Sigmoid colon (tissue), 7 donors: ENCODE data around the gene PRDX5. TPM values are rescaled to one million over a fixed set of nuclear protein-coding genes. Genes with fewer than 3 reads are reported as not detected.
A peak's percentile ranks its signal among the peaks of the same experiment; 100 is the strongest.
"Not testable (repeated sequence)": the region's sequence is repeated elsewhere in the genome, so short reads cannot be mapped to it uniquely, and the experiment has no call there.

ENCODE experiments used
- DNase-seq: peaks from one replicate; pipeline ENCODE4 v3.0.0-alpha.2; 2019
- H3K27ac ChIP-seq, 4 donors: fragments of 200-600 bp; sonication (generic); one replicate each; pipeline ENCODE4 v1.5.1; 2016 to 2019; ENCODE audit warnings: mild to moderate bottlenecking in 1 of 4
- H3K27me3 ChIP-seq, 3 donors: fragments of 200-600 bp; sonication (generic); one replicate each; pipeline ENCODE4 v1.5.1; 2019; ENCODE audit warnings: mild to moderate bottlenecking in 1 of 3
- H3K36me3 ChIP-seq, 4 donors: fragments of 200-600 bp; sonication (generic); one replicate each; pipeline ENCODE4 v1.5.1; 2016 to 2019
- H3K4me1 ChIP-seq, 4 donors: fragments of 200-600 bp; sonication (generic); one replicate each; pipeline ENCODE4 v1.5.1; 2017 to 2019
- H3K4me3 ChIP-seq, 4 donors: fragments of 200-600 bp; sonication (generic); one replicate each; pipeline ENCODE4 v1.5.1; 2017 to 2019; ENCODE audit warnings: mild to moderate bottlenecking in 2 of 4, moderate library complexity in 1 of 4
- H3K9me3 ChIP-seq, 4 donors: fragments of 200-600 bp in 3 of 4; sonication (generic) in 3 of 4; one replicate each; pipeline versions ENCODE4 v1.5.1 to v1.6.1; 2013 to 2019
- CTCF ChIP-seq, 4 experiments: fragments of 450-650 bp in 3 of 4; fragments of 200-600 bp in 1 of 4; IDR thresholded peaks; one replicate each; pipeline ENCODE4 v1.5.1; 2016 to 2019; ENCODE audit warnings: antibody characterized with exemption in 4 of 4, mild to moderate bottlenecking in 3 of 4, moderate library complexity in 2 of 4
- EP300 ChIP-seq, 4 donors: sonication (generic); formaldehyde crosslinking; IDR thresholded peaks; one replicate each; pipeline ENCODE4 v1.6.1; 2017; ENCODE audit warnings: antibody characterized with exemption in 4 of 4
- POLR2A ChIP-seq, 2 donors: fragments of 450-650 bp; IDR thresholded peaks; one replicate each; pipeline ENCODE4 v1.6.1; 2016; ENCODE audit warnings: antibody characterized with exemption in 2 of 2, mild to moderate bottlenecking in 2 of 2, moderate library complexity in 2 of 2
- POLR2AphosphoS5 ChIP-seq, 4 donors: sonication (generic); formaldehyde crosslinking; IDR thresholded peaks; one replicate each; pipeline ENCODE4 v1.6.1; 2017; ENCODE audit warnings: antibody characterized with exemption in 4 of 4
- WGBS, 2 donors: extraction: QIAGEN DNeasy Blood & Tissue Kit; methylation state at CpG; one replicate each; pipeline ENCODE4 v1.1.7; 2013; 5-methylcytosine and 5-hydroxymethylcytosine counted together
- intact Hi-C: fragments of 100-400 bp; cut with DNase I; formaldehyde crosslinking; loops from one replicate; pipeline ENCODE4 v1.15.1; 2023
- polyA plus RNA-seq, 3 donors: library from polyadenylated mRNA; stranded (reverse); fragments of 200-250 nt; gene quantifications; one replicate each; pipeline ENCODE4 v1.2.3, GENCODE V29; 2013
- total RNA-seq, 4 donors: library from RNA; depleted of rRNA; stranded (reverse); fragments of >200 nt; gene quantifications; one replicate each; pipeline ENCODE4 v1.1.0, GENCODE V29; 2016
- donor health status: healthy with polysubstance abuse.
- donor health status: Bipolar disorder and iron deficiency.
- donor health status: healthy.

PRDX5 gene
- total and polyA plus RNA-seq, 7 donors: 169 to 1,045 (median 269) TPM

GRCh38 chr11:64313491-64314145, 4.3 kb upstream of the PRDX5 start:
- Histone ChIP-seq H3K4me1 (peaks cover 0 to 13% (median 11%) of the 10 kb centered on the region in 4 donors), H3K4me3 (peak overlapping the region in 1 of 4 donors; percentile 7), H3K27me3 (no peaks in the 10 kb centered on the region), H3K36me3 (peaks cover 10 to 27% (median 17%) of the 10 kb centered on the region in 4 donors), H3K9me3 (no peaks in the 10 kb centered on the region), H3K27ac (peak overlapping the region; percentile 41 to 63 (median 50))
- 69 to 75% methylated on average over 18 of the region's 18 CpGs for WGBS, 2 donors
- DNase-seq: peak; percentile 88
- TF ChIP-seq EP300 (IDR thresholded peaks at IDR 0.05): no peak
- no peak for TF ChIP-seq POLR2AphosphoS5 (IDR thresholded peaks at IDR 0.05)
- no peak for TF ChIP-seq POLR2A (IDR thresholded peaks at IDR 0.05)
- TF ChIP-seq CTCF (IDR thresholded peaks at IDR 0.05): no peak
- intact Hi-C loops: no loop called here

GRCh38 chr11:64314146-64314804, 3.6 kb upstream of the PRDX5 start:
- peak overlapping the region in 1 of 4 donors; percentile 7 for H3K4me3 ChIP-seq
- H3K9me3 ChIP-seq: no peaks in the 10 kb centered on the region
- peak overlapping the region; percentile 41 to 63 (median 50) for H3K27ac ChIP-seq
- H3K27me3 ChIP-seq: no peaks in the 10 kb centered on the region
- no peak for TF ChIP-seq EP300 (IDR thresholded peaks at IDR 0.05)
- peaks cover 10 to 27% (median 17%) of the 10 kb centered on the region in 4 donors for H3K36me3 ChIP-seq
- WGBS, 2 donors: 79 to 85% methylated on average over 19 of the region's 19 CpGs
- intact Hi-C loops: no loop called here
- DNase-seq: no peak
- peaks cover 0 to 19% (median 18%) of the 10 kb centered on the region in 4 donors for H3K4me1 ChIP-seq

- H3K4me1 ChIP-seq: peaks cover 0 to 24% (median 22%) of the 10 kb centered on the region in 4 donors
- TF ChIP-seq POLR2AphosphoS5 (IDR thresholded peaks at IDR 0.05) (no peak), POLR2A (IDR thresholded peaks at IDR 0.05) (no peak), CTCF (IDR thresholded peaks at IDR 0.05) (no peak), EP300 (IDR thresholded peaks at IDR 0.05) (no peak)
Observed at GRCh38 chr11:64314805-64315561, 2.9 kb upstream of the PRDX5 start.

GRCh38 chr11:64315667-64316526, 2.0 kb upstream of the PRDX5 start:
- Histone ChIP-seq H3K36me3 (peaks cover 10 to 31% (median 17%) of the 10 kb centered on the region in 4 donors), H3K27ac (peak overlapping the region; percentile 98 to 99 (median 98)), H3K4me1 (peaks cover 0 to 24% (median 22%) of the 10 kb centered on the region in 4 donors)
- H3K27me3 ChIP-seq, H3K9me3 ChIP-seq, DNase-seq, H3K4me3 ChIP-seq, intact Hi-C loops: not testable (repeated sequence)
- WGBS, 2 donors: 66 to 82% methylated on average over 25 of the region's 25 CpGs

More at GRCh38 chr11:64314805-64315561, 2.9 kb upstream of the PRDX5 start:
- Histone ChIP-seq H3K4me3 (no peak overlapping the region), H3K9me3 (no peaks in the 10 kb centered on the region), H3K27me3 (no peaks in the 10 kb centered on the region), H3K36me3 (peaks cover 10 to 27% (median 17%) of the 10 kb centered on the region in 4 donors), H3K27ac (peak overlapping the region in 3 of 4 donors; percentile 41 to 63 (median 47))
- WGBS, 2 donors: 78 to 91% methylated on average over 24 of the region's 24 CpGs
- DNase-seq: no peak
- intact Hi-C loops: no loop called here

- Histone ChIP-seq H3K4me1 (peaks cover 0 to 24% (median 22%) of the 10 kb centered on the region in 4 donors), H3K27ac (peak overlapping the region; percentile 98 to 99 (median 98)), H3K36me3 (peaks cover 10 to 39% (median 17%) of the 10 kb centered on the region in 4 donors), H3K4me3 (peak overlapping the region; percentile 83 to 98 (median 86)), H3K27me3 (no peaks in the 10 kb centered on the region), H3K9me3 (no peaks in the 10 kb centered on the region)
- DNase-seq: no peak
- intact Hi-C loops: no loop called here
- 2 to 6% methylated on average over 32 of the region's 32 CpGs for WGBS, 2 donors
- TF ChIP-seq POLR2AphosphoS5 (IDR thresholded peaks at IDR 0.05) (no peak), CTCF (IDR thresholded peaks at IDR 0.05) (no peak), EP300 (IDR thresholded peaks at IDR 0.05) (peak in 1 of 4 donors; percentile 22)
Observed at GRCh38 chr11:64316672-64317324, 1.1 kb upstream of the PRDX5 start.
